ENCODE data around the gene OGFR. TPM values are rescaled to one million over a fixed set of nuclear protein-coding genes. Genes with fewer than 3 reads are reported as not detected.

The OGFR gene
- polyA plus RNA-seq, 3 donors = 47.8 to 114 (median 79.3) TPM

DNA sequence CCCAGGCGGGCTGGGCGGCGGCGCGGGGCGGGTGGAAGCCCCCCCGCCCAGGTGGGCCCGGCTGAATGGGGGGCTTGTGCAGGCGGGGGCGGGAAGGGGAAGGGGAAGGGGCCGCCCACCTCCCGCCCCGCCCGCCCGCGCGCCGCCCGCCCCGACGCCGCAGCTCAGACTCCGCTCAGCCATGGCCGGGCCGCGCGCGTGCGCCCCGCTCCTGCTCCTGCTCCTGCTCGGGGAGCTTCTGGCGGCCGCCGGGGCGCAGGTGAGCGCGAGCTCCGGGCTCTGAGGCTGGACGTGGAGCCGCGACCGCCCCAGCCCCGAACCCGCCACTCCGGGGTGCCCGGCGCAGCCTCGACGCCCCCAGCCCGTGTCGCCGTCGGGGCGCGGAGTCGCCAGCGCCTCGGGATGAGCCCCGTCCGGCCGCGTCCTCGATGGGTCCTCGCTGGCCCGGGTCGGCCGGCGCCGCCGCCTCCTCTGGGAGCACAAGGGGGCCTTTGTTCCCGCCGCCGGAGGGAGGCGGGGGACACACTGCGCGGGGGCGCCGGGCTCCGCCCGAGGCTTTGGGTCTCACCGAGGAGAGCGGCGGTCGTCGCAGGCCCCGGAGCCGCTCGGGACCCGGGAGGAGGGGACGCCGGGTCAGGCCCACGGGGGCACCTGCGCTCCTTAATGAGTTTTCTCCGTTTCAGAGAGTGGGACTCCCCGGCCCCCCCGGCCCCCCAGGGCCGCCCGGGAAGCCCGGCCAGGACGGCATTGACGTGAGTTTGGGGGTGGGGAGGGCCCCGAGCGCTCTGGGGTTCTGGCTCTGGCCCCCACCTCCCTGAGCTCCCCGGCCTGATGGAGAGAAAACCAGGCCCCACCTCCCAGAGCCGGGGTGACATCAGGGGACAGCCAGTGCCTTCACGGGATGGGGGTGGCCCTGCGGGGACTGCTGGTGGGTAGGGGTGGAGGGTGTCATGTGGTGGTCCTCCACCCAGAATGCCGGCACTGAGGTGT lies 12.5 kb downstream of the OGFR start, which contains the start of gene COL9A3:
Gene COL9A3 (plus strand): TSS at position 167 of the 990 bp plus-strand sequence. CDS start 15 bp downstream, at position 182.
- Histone ChIP-seq H4K20me1 (ENCODE audit: insufficient read depth, low read length) (peaks cover 51% of the 10 kb centered on the region), H3K27me3 (ENCODE audit: control insufficient read depth in 2 of 2, insufficient read depth in 2 of 2, low read length in 2 of 2) (peaks cover 19 to 53% of the 10 kb centered on the region in 2 donors), H3K9ac (ENCODE audit: insufficient read depth, low read length, poor library complexity, severe bottlenecking) (no peak within 1 kb of the TSS), H2AFZ (ENCODE audit: insufficient read depth, low read depth, low read length, poor library complexity, severe bottlenecking) (no peak within 1 kb of the TSS), H3K36me3 (replicated peaks in 1 of 2; ENCODE audit: control insufficient read depth in 1 of 2, insufficient read depth in 2 of 2, low read length in 2 of 2) (peaks cover 10 to 19% of the 10 kb centered on the region in 2 donors), H3K4me2 (replicated peaks; ENCODE audit: extremely low read depth, low read length, poor library complexity, severe bottlenecking) (peak within 1 kb of the TSS; percentile 19), H3K9me3 (replicated peaks in 1 of 2; ENCODE audit: control insufficient read depth in 1 of 2, insufficient read depth in 1 of 2, low read length in 2 of 2) (no peaks in the 10 kb centered on the region), H3K4me1 (ENCODE audit: control insufficient read depth in 1 of 2, insufficient read depth in 2 of 2, low read length in 2 of 2) (peaks cover 14 to 36% of the 10 kb centered on the region in 2 donors), H3K4me3 (replicated peaks in 1 of 3; ENCODE audit: low read depth in 2 of 3, low read length in 3 of 3) (no peak within 1 kb of the TSS), H3K79me2 (ENCODE audit: insufficient read depth, low read length) (no peaks in the 10 kb centered on the region), H3K27ac (ENCODE audit: low read depth in 1 of 2, low read length in 2 of 2) (no peak within 1 kb of the TSS)
- TF ChIP-seq, protein P1, sequence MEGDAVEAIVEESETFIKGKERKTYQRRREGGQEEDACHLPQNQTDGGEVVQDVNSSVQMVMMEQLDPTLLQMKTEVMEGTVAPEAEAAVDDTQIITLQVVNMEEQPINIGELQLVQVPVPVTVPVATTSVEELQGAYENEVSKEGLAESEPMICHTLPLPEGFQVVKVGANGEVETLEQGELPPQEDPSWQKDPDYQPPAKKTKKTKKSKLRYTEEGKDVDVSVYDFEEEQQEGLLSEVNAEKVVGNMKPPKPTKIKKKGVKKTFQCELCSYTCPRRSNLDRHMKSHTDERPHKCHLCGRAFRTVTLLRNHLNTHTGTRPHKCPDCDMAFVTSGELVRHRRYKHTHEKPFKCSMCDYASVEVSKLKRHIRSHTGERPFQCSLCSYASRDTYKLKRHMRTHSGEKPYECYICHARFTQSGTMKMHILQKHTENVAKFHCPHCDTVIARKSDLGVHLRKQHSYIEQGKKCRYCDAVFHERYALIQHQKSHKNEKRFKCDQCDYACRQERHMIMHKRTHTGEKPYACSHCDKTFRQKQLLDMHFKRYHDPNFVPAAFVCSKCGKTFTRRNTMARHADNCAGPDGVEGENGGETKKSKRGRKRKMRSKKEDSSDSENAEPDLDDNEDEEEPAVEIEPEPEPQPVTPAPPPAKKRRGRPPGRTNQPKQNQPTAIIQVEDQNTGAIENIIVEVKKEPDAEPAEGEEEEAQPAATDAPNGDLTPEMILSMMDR (IDR thresholded peaks at IDR 0.05) = no peak
- no peak for DNase-seq
- H3K36me3 Mint-ChIP-seq = peaks cover 7 to 14% of the 10 kb centered on the region in 2 donors
- peak within 1 kb of the TSS in 1 of 2 donors; percentile 82 for H3K4me3 Mint-ChIP-seq
- peaks cover 0 to 16% (median 0%) of the 10 kb centered on the region in 7 donors for H3K9me3 Mint-ChIP-seq
- intact Hi-C loops (cut with micrococcal nuclease) = no loop called here
- 12% methylated on average over 97 of the region's 108 CpGs for WGBS (ENCODE audit: insufficient coverage)
- H3K27me3 Mint-ChIP-seq (ENCODE audit: low read depth in 3 of 3) = peaks cover 49 to 74% (median 51%) of the 10 kb centered on the region in 3 donors
- no peak within 1 kb of the TSS for H3K27ac Mint-ChIP-seq
- peaks cover 21% of the 10 kb centered on the region for H3K4me1 Mint-ChIP-seq

DNA sequence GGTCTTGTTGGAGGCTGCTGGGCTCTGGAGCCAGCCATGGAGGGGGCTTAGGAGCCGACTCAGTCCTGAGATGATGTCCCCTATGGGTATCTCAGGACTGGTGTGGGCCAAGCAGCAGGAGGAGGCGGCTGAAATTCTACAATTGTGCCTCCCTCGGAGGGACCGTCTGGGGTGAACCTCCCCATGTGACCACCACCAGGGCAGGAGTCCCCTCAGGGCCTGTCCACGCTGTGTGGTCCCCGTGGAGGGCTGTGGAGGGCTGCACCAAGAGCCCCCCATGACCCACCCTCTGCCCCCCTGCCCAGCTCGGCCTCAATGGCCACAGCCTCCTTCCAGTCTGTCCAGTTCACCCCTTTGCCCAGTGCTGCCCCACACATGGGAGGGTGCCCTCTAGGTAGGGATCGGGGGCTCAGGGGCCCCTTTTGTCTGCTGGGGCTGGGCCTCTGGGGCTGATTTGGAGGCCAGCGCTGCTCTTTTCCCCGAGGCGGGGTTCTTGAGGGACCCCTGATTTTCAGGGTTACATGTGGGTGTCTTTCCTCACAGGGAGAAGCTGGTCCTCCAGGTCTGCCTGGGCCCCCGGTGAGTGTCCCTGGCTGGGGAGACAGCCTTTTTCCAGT lies 13.4 kb downstream of the OGFR start:
- H3K36me3 Mint-ChIP-seq = peaks cover 0 to 6% of the 10 kb centered on the region in 2 donors
- no peak overlapping the region for H3K4me3 ChIP-seq (replicated peaks in 1 of 3; ENCODE audit: low read depth in 2 of 3, low read length in 3 of 3)
- H3K27ac Mint-ChIP-seq = no peak overlapping the region
- H3K27me3 ChIP-seq (ENCODE audit: control insufficient read depth in 2 of 2, insufficient read depth in 2 of 2, low read length in 2 of 2) = peaks cover 19 to 53% of the 10 kb centered on the region in 2 donors
- H3K9ac ChIP-seq (ENCODE audit: insufficient read depth, low read length, poor library complexity, severe bottlenecking) = no peak overlapping the region
- H3K27ac ChIP-seq (ENCODE audit: low read depth in 1 of 2, low read length in 2 of 2) = no peak overlapping the region
- H3K9me3 ChIP-seq (replicated peaks in 1 of 2; ENCODE audit: control insufficient read depth in 1 of 2, insufficient read depth in 1 of 2, low read length in 2 of 2) = no peaks in the 10 kb centered on the region
- peaks cover 14 to 36% of the 10 kb centered on the region in 2 donors for H3K4me1 ChIP-seq (ENCODE audit: control insufficient read depth in 1 of 2, insufficient read depth in 2 of 2, low read length in 2 of 2)
- intact Hi-C loops (cut with micrococcal nuclease) = no loop called here
- no peak overlapping the region for H3K4me2 ChIP-seq (replicated peaks; ENCODE audit: extremely low read depth, low read length, poor library complexity, severe bottlenecking)
- TF ChIP-seq, protein P1 (IDR thresholded peaks at IDR 0.05) = no peak
- no peak for DNase-seq
- peaks cover 19% of the 10 kb centered on the region for H3K4me1 Mint-ChIP-seq
- no peaks in the 10 kb centered on the region for H3K79me2 ChIP-seq (ENCODE audit: insufficient read depth, low read length)
- peaks cover 0 to 16% (median 0%) of the 10 kb centered on the region in 7 donors for H3K9me3 Mint-ChIP-seq
- WGBS (ENCODE audit: insufficient coverage) = 90% methylated on average over 8 of the region's 12 CpGs
- H2AFZ ChIP-seq (ENCODE audit: insufficient read depth, low read depth, low read length, poor library complexity, severe bottlenecking) = no peak overlapping the region
- peaks cover 42% of the 10 kb centered on the region for H4K20me1 ChIP-seq (ENCODE audit: insufficient read depth, low read length)
- H3K4me3 Mint-ChIP-seq = peak overlapping the region in 1 of 2 donors; percentile 76
- peaks cover 49 to 68% (median 55%) of the 10 kb centered on the region in 3 donors for H3K27me3 Mint-ChIP-seq (ENCODE audit: low read depth in 3 of 3)
- H3K36me3 ChIP-seq (replicated peaks in 1 of 2; ENCODE audit: control insufficient read depth in 1 of 2, insufficient read depth in 2 of 2, low read length in 2 of 2) = peaks cover 2 to 10% of the 10 kb centered on the region in 2 donors
